ENCODE data around the gene MAGI3. TPM values are rescaled to one million over a fixed set of nuclear protein-coding genes. Genes with fewer than 3 reads are reported as not detected.

The MAGI3 gene
- total and polyA plus RNA-seq, 2 donors (not counting 1 experiment from before 2014, with no cell fraction given) = 0.30 to 0.67 TPM

DNA sequence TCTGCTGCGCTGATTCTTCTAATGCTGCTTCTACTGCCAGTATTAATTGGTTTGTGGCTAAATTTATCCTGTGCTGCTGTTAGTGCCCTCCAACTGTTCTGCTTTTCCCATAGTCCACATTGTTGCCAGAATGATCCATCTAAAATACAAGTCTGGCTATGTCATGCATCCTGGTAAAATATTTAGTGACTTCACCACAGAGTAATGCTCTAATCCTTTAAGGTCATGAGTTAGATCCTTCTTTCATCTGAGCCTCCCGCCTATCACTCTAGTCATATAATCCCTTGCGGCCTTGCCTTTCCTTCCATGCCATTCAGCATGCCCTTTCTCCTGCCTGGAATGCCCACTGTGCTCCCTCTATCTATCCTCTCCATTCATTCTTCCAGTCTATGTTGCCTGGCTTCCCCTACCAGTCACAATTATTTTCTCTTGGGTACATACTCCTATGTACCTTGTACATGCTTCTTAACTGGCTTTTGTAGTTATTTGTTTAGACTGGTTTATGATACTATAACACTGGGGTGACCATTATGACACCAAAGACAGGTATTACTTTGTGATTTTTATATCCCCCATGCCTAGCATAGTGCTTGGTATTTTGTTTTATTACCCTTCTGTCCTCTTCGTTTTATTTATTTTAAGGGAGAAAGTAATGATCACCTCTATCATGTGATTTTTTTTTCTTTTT, 144.0 kb downstream of the MAGI3 start:
- no peak overlapping the region for H3K27ac Mint-ChIP-seq

DNA sequence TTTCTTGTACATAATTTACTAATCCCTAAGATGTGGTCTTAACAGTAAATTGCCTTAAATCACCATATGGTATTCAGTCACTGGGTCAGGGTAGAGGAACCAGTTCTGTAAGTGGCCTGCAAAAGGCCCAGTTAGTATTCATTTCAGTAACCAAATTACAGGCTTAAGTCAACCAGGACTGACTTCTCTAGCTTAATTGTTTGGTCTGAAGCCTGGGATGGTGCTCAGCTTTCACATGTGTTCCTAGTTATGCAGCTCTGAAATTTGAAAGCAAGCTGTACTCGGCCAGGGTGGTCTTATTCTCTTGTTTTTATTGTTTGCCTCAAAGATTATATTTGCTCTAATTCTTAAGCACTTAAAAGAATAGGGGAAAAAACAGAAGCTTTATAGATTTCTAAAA, 144.6 kb downstream of the MAGI3 start:
- Histone ChIP-seq H3K4me2 (replicated peaks; ENCODE audit: low read depth, low read length, poor library complexity, severe bottlenecking) (no peak overlapping the region), H3K27me3 (replicated peaks in 1 of 4; ENCODE audit: control extremely low read depth in 1 of 4, control insufficient read depth in 3 of 4, insufficient read depth in 4 of 4, low read length in 3 of 4) (no peaks in the 10 kb centered on the region), H3K36me3 (replicated peaks in 1 of 2; ENCODE audit: control extremely low read depth in 1 of 2, control insufficient read depth in 1 of 2, extremely low read depth in 1 of 2, insufficient read depth in 2 of 2, low read length in 1 of 2) (no peaks in the 10 kb centered on the region), H2AFZ (ENCODE audit: insufficient read depth, low read depth, low read length, poor library complexity, severe bottlenecking) (no peak overlapping the region), H3K4me3 (ENCODE audit: control extremely low read depth in 1 of 5, extremely low read depth in 1 of 5, insufficient read depth in 1 of 5, low read depth in 2 of 5, low read length in 4 of 5) (no peak overlapping the region), H3K4me1 (ENCODE audit: control insufficient read depth in 2 of 2, insufficient read depth in 2 of 2, low read length in 2 of 2) (no peaks in the 10 kb centered on the region), H3K9me3 (ENCODE audit: control extremely low read depth in 1 of 3, control insufficient read depth in 2 of 3, insufficient read depth in 1 of 3, low read length in 2 of 3) (no peaks in the 10 kb centered on the region), H3K9ac (ENCODE audit: low read length) (no peak overlapping the region), H4K20me1 (ENCODE audit: control insufficient read depth, insufficient read depth, low read length, poor library complexity, severe bottlenecking) (no peaks in the 10 kb centered on the region), H3K79me2 (ENCODE audit: control insufficient read depth, insufficient read depth, low read length) (no peaks in the 10 kb centered on the region), H3K27ac (ENCODE audit: low read length in 2 of 2) (no peak overlapping the region)
- POLR2A ChIA-PET = no interaction called here
- DNase-seq = no peak
- no peaks in the 10 kb centered on the region for H3K4me1 Mint-ChIP-seq
- ATAC-seq (ENCODE audit: low read depth) = no peak
- CTCF ChIA-PET = interaction anchor here (0.5 kb wide), 1 partner anchor 15 kb away, joined by 3 read pairs; no protein-coding TSS in a partner anchor
- TF ChIP-seq, protein P1, sequence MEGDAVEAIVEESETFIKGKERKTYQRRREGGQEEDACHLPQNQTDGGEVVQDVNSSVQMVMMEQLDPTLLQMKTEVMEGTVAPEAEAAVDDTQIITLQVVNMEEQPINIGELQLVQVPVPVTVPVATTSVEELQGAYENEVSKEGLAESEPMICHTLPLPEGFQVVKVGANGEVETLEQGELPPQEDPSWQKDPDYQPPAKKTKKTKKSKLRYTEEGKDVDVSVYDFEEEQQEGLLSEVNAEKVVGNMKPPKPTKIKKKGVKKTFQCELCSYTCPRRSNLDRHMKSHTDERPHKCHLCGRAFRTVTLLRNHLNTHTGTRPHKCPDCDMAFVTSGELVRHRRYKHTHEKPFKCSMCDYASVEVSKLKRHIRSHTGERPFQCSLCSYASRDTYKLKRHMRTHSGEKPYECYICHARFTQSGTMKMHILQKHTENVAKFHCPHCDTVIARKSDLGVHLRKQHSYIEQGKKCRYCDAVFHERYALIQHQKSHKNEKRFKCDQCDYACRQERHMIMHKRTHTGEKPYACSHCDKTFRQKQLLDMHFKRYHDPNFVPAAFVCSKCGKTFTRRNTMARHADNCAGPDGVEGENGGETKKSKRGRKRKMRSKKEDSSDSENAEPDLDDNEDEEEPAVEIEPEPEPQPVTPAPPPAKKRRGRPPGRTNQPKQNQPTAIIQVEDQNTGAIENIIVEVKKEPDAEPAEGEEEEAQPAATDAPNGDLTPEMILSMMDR (IDR thresholded peaks at IDR 0.05) = no peak
- TF ChIP-seq EZH2 (IDR thresholded peaks at IDR 0.05; ENCODE audit: borderline replicate concordance, insufficient read depth, low read depth, low read length, poor library complexity, severe bottlenecking) = no peak
- no CpG with 5 or more reads among the region's 1 CpG for WGBS (ENCODE audit: insufficient coverage)
- no peak overlapping the region for H3K27ac Mint-ChIP-seq
- no peaks in the 10 kb centered on the region for H3K9me3 Mint-ChIP-seq (ENCODE audit: insufficient read depth)
- intact Hi-C loops (cut with micrococcal nuclease) = no loop called here
- H3K4me3 Mint-ChIP-seq = no peak overlapping the region
- peaks cover 6% of the 10 kb centered on the region for H3K27me3 Mint-ChIP-seq

More for the DNA sequence above, 144.0 kb downstream of the MAGI3 start:
- ATAC-seq (ENCODE audit: low read depth) = no peak
- no peak overlapping the region for H3K4me3 Mint-ChIP-seq
- Histone ChIP-seq H3K4me1 (ENCODE audit: control insufficient read depth in 2 of 2, insufficient read depth in 2 of 2, low read length in 2 of 2) (no peaks in the 10 kb centered on the region), H3K9me3 (ENCODE audit: control extremely low read depth in 1 of 3, control insufficient read depth in 2 of 3, insufficient read depth in 1 of 3, low read length in 2 of 3) (no peaks in the 10 kb centered on the region), H3K4me2 (replicated peaks; ENCODE audit: low read depth, low read length, poor library complexity, severe bottlenecking) (no peak overlapping the region), H3K27ac (ENCODE audit: low read length in 2 of 2) (no peak overlapping the region), H3K79me2 (ENCODE audit: control insufficient read depth, insufficient read depth, low read length) (no peaks in the 10 kb centered on the region), H2AFZ (ENCODE audit: insufficient read depth, low read depth, low read length, poor library complexity, severe bottlenecking) (no peak overlapping the region), H3K36me3 (replicated peaks in 1 of 2; ENCODE audit: control extremely low read depth in 1 of 2, control insufficient read depth in 1 of 2, extremely low read depth in 1 of 2, insufficient read depth in 2 of 2, low read length in 1 of 2) (no peaks in the 10 kb centered on the region), H3K4me3 (ENCODE audit: control extremely low read depth in 1 of 5, extremely low read depth in 1 of 5, insufficient read depth in 1 of 5, low read depth in 2 of 5, low read length in 4 of 5) (no peak overlapping the region), H4K20me1 (ENCODE audit: control insufficient read depth, insufficient read depth, low read length, poor library complexity, severe bottlenecking) (no peaks in the 10 kb centered on the region), H3K27me3 (replicated peaks in 1 of 4; ENCODE audit: control extremely low read depth in 1 of 4, control insufficient read depth in 3 of 4, insufficient read depth in 4 of 4, low read length in 3 of 4) (no peaks in the 10 kb centered on the region), H3K9ac (ENCODE audit: low read length) (no peak overlapping the region)
- H3K27me3 Mint-ChIP-seq = peaks cover 6% of the 10 kb centered on the region
- intact Hi-C loops (cut with micrococcal nuclease) = no loop called here
- ChIA-PET CTCF (interaction anchor here (0.5 kb wide), 1 partner anchor 14 kb away, joined by 3 read pairs; no protein-coding TSS in a partner anchor), POLR2A (no interaction called here)
- TF ChIP-seq, protein P1 (IDR thresholded peaks at IDR 0.05) = no peak
- TF ChIP-seq EZH2 (IDR thresholded peaks at IDR 0.05; ENCODE audit: borderline replicate concordance, insufficient read depth, low read depth, low read length, poor library complexity, severe bottlenecking) = no peak
- H3K4me1 Mint-ChIP-seq = no peaks in the 10 kb centered on the region
- no peak for DNase-seq
- H3K9me3 Mint-ChIP-seq (ENCODE audit: insufficient read depth) = no peaks in the 10 kb centered on the region
- 100% methylated on average over 2 of the region's 4 CpGs for WGBS (ENCODE audit: insufficient coverage)

All from B cell (primary cell).